ENCODE measurements around the gene GPATCH8.
"Not testable (repeated sequence)": the region's sequence is repeated elsewhere in the genome, so short reads cannot be mapped to it uniquely, and the experiment has no call there.

GPATCH8 gene

DNA sequence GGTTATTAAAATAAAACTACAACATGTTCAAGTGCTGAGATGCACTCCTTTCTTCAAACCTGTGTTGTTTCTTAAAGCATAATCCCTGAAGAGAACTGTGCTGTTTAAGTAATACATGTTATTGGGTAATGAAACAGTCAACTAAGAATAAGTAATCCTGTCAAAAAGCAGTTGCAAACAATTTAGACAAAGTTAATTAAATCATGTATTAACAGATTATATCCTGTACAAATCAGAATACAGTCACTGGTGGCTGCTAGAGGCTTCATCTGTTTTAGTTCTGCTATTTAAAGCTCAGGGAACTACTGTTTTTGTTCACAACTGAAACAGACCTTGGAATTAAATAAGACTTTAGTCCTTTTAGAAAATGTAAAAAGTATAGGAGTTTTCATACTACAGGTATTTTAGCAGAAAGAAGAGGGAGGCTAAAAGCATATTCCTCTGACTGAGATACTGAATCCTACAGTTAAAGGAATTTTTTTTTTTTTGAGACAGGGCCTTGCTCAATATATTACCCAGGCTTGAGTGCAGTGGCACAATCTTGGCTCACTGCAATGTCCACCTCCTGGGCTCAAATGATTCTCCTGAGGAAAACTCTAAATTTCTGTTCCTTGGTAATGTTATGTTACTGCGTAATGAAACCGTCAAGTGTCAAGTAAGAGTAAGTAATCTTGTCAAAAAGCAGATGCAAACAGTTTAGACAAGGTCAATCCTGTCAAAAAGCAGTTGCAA, 86.5 kb downstream of the GPATCH8 start:
- in situ Hi-C loops (cut with HindIII; ENCODE audit: low pct_unique_long_range_greater_than_20kb, low sequenced_read_pairs) = no loop called here
- DNase-seq (ENCODE audit: low read depth in 1 of 2, low spot score in 1 of 2) = no peak
- TF ChIP-seq JUND (IDR thresholded peaks at IDR 0.05; ENCODE audit: low read depth) = no peak

DNA sequence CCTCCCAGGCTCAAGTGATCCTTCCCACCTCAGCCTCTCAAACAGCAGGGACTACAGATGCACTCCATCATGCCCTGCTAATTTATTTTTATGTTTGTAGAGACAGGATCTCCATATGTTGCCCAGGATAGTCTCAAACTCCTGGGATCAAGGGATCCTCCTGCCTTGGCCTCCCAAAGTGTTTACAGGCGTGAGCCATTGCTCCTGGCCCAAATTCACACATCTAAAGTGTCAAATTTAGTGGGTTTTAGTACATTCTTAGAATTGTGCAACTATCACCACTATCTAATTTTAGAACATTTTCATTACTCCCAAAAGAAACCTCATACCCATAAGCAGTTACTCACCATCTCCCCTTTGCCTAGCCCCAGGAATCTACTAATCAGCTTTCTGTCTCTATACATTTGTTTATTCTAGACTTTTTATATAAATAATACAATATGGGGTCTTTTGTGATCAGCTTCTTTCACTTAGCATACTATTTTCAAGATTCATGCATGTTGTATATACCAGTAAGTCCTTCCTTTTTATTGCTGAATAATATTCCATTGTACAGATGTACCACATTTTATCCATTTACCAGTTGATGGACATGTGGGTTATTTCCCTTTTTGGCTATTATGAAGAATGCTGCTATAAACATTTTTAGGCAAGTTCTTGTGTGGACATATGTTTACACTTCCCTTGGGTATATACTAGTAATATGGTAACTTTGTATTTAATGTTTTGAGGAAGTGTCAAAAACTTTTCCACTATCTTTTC, 88.6 kb downstream of the GPATCH8 start:
- in situ Hi-C loops (cut with HindIII; ENCODE audit: low pct_unique_long_range_greater_than_20kb, low sequenced_read_pairs) = no loop called here
- DNase-seq (ENCODE audit: low read depth in 1 of 2, low spot score in 1 of 2) = no peak
- TF ChIP-seq JUND (IDR thresholded peaks at IDR 0.05; ENCODE audit: low read depth) = no peak

DNA sequence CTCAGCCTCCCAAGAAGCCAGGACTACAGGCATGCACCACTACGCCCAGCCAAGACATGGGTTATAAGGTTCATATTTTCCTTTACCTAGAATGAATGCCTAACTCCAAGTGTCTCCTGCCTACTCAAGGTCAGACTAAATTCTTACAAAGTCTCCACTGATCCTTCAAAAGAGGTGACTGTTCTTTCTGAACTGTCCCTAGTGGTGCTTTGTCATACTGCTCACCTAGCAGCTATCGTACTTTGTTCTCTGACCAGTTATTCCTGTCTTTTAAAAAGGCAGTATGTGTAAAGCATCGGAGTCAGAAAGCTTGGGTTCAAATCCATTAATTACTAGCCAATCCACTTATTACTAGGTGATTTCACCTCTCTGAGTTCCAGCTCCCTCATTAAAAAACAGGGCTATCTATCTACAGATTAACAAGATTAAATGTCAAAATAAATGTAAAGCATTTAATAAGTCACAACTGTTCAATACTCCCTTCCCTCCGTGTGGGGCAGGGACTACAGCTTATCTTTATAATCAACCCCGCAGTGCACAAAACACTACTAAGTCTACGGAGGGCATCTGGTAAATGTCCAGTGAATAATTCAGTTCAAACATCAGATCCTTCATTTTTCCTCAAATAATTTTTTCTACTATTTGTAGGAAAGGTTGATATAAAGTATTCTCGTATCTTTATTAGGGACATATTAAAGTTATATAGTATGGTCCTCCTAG, 93.7 kb downstream of the GPATCH8 start:
- TF ChIP-seq JUND (IDR thresholded peaks at IDR 0.05; ENCODE audit: low read depth) = no peak
- peak; percentile 24 to 76 for DNase-seq (ENCODE audit: low read depth in 1 of 2, low spot score in 1 of 2)
- in situ Hi-C loops (cut with HindIII; ENCODE audit: low pct_unique_long_range_greater_than_20kb, low sequenced_read_pairs) = no loop called here

- no peak for DNase-seq (ENCODE audit: low read depth in 1 of 2, low spot score in 1 of 2)
- in situ Hi-C loops (cut with HindIII; ENCODE audit: low pct_unique_long_range_greater_than_20kb, low sequenced_read_pairs) = no loop called here
- TF ChIP-seq JUND (IDR thresholded peaks at IDR 0.05; ENCODE audit: low read depth) = no peak
These were observed 94.4 kb downstream of the GPATCH8 start for GRCh38 chr17:44408786-44409185.

DNA sequence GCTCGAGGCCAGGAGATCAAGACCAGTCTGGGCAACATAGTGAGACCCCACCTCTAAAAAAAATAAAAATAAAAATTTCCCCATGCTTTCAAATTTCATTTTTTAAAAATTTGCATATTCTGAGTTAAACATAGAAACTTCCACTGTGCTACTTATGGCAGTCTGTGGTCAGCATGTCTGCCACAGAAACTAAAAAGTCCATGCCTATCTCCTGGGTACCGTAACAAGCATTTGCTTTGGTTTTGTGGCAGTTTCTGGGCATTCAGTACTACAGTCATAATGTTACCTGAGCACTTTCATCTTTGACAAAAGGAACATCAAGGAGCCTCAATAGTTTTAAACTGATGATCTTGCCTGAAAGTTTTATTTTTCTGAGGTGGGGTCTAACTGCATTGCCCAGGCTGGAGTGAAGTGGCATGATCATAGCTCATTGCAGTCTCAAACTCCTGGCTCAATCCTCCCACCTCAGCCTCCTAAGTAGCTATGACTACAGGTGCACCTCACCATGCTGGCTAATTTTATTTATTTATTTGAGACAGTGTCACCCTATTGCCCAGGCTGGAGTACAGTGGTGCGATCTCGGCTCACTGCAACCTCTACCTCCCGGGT, 100.5 kb downstream of the GPATCH8 start:
- no peak for DNase-seq (ENCODE audit: low read depth in 1 of 2, low spot score in 1 of 2)
- in situ Hi-C loops (cut with HindIII; ENCODE audit: low pct_unique_long_range_greater_than_20kb, low sequenced_read_pairs) = no loop called here
- TF ChIP-seq JUND (IDR thresholded peaks at IDR 0.05; ENCODE audit: low read depth) = no peak

GRCh38 chr17:44400226-44400847, 102.9 kb downstream of the GPATCH8 start:
- in situ Hi-C loops (cut with HindIII; ENCODE audit: low pct_unique_long_range_greater_than_20kb, low sequenced_read_pairs) = no loop called here
- peak in 1 of 2 experiments; percentile 56 for DNase-seq (ENCODE audit: low read depth in 1 of 2, low spot score in 1 of 2)
- TF ChIP-seq JUND (IDR thresholded peaks at IDR 0.05; ENCODE audit: low read depth) = no peak

DNA sequence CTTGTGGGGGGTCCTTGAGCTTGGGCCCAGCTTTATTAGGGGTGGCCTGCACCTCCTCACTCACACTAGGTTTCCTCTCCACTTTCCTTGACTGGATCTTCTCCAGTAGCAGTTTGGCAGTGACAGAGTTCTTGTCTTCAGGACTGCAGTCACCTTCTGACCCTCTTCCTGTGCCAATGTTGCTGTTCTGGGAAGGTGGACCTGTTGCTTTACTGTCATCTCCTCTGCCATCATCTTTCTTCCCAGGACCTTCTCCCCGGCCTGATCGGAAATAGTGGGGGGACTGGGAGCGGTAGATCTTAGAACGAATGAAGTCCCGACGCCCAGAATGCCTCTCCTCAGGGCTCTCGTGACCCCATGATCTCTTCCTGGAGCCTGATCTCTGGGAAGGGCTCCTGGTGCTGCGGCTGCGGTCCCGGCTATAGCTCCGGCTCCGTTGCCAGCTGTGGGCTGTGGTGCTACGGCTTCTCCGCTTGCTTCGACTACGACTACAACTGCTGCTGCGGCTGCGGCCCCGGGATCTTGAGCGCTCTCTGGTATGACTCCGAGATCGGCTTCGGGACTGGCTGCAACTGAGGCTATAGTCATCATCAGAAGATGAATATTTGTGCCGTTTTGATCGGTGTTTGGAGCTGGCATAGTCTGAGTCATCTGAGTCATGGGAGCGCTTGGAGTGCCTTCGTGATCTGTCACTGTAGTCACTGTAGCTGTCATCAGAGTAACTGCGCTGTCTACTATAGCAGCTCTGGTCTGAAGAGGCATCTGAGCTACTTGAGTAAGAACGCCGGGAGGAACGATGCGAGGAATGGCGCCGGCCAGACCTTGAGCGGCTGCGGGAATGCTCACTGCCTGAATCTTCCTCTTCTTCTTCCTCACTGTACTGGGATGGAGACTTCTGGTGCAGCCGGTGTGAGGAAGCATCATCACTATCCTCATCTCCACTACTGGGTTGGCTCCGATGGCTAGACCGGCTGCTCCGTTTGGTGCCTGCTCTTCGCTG, 104.2 kb downstream of the GPATCH8 start:
- in situ Hi-C loops (cut with HindIII; ENCODE audit: low pct_unique_long_range_greater_than_20kb, low sequenced_read_pairs) = no loop called here
- no peak for TF ChIP-seq JUND (IDR thresholded peaks at IDR 0.05; ENCODE audit: low read depth)
- no peak for DNase-seq (ENCODE audit: low read depth in 1 of 2, low spot score in 1 of 2)

DNA sequence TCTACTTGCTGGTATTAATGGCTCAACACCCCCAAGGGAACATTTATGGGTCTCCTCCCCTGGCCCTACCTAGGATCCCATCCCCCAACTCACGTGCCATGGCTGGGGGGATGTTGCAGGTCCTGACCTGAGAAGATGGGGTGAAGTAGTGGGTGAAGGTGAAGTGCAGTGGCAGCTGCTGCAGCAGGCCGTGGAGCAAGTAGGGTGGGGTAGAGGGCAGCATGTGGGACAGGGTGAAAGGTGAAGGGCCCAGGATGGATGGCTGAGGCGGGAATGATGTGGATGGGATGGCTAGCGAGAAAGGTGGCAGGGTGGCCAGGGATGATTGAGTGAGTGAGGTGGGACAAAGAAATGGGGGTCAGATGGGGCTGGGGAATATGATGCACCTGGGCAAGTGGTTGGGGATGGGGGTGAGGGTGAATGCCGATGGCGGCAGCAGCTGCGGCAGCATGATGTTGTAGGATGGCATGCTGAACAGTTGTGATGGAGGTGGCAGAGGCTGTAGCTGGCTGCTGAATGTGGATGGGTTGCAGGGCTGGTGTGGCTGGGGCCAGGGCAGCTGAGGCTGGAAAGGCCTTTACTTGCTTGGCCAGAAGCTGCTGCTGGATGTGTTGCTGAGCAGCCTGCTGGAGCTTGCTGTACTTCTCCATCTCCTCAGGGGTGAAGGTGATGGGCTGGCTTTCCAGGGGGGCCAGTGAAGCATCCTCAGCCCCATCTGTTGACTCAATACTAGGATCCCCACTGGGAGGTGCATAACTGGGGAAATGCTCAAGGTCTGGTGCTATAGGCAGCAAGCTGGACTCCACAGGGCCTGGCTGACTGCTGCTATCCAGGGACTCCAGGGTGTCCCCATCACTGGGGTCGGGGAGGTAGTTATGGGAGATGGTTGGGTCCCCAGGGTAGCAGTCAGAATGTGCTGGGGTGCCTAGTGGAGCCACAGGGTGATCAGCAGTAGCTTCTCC, 105.4 kb downstream of the GPATCH8 start:
- in situ Hi-C loops (cut with HindIII; ENCODE audit: low pct_unique_long_range_greater_than_20kb, low sequenced_read_pairs) = no loop called here
- DNase-seq (ENCODE audit: low read depth in 1 of 2, low spot score in 1 of 2) = no peak
- no peak for TF ChIP-seq JUND (IDR thresholded peaks at IDR 0.05; ENCODE audit: low read depth)

GRCh38 chr17:44396946-44397345, 106.3 kb downstream of the GPATCH8 start:
- DNase-seq (ENCODE audit: low read depth in 1 of 2, low spot score in 1 of 2) = no peak
- TF ChIP-seq JUND (IDR thresholded peaks at IDR 0.05; ENCODE audit: low read depth) = no peak
- in situ Hi-C loops (cut with HindIII; ENCODE audit: low pct_unique_long_range_greater_than_20kb, low sequenced_read_pairs) = no loop called here

DNA sequence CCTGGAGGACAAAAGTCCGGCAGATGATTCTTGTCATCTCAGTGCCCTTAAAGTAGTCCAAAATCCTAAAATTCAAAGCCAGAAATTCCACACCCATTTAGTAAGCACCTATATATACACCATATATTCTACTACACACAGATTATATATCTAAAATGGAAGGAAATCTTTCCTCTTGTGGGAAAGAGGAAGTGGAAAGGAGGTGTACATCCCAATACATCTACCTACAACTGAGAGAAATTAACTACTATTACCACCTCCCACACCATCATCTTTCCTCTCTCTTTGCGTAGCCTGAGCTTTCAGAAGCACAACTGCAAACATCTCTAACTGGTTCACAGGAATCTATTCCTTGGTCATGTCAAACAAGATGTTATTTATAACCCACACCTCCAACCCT, 108.4 kb downstream of the GPATCH8 start:
- in situ Hi-C loops (cut with HindIII; ENCODE audit: low pct_unique_long_range_greater_than_20kb, low sequenced_read_pairs) = no loop called here
- no peak for TF ChIP-seq JUND (IDR thresholded peaks at IDR 0.05; ENCODE audit: low read depth)
- DNase-seq (ENCODE audit: low read depth in 1 of 2, low spot score in 1 of 2) = no peak

GRCh38 chr17:44394112-44394511, 109.1 kb downstream of the GPATCH8 start:
- in situ Hi-C loops (cut with HindIII; ENCODE audit: low pct_unique_long_range_greater_than_20kb, low sequenced_read_pairs); DNase-seq (ENCODE audit: low read depth in 1 of 2, low spot score in 1 of 2): not testable (repeated sequence)

All from T47D (cell line).